Endothelial cell of umbilical vein (primary cell): Measurements from ENCODE around the gene DCLK1. TPM values are rescaled to one million over a fixed set of nuclear protein-coding genes. Genes with fewer than 3 reads are reported as not detected.

ENCODE experiments used
- BruUV-seq: library from RNA; stranded (reverse); fragments of 400-500 nt; replicated peaks from 2 replicates; lab custom pipeline; 2021; lab: Mats Ljungman, UMichigan
- CTCF ChIA-PET: fragments of 300-600, 350-600 bp; sonication (Branson Sonifier 250); formaldehyde crosslinking; loops from one replicate; lab custom pipeline; 2021; ENCODE audit warnings: antibody characterized with exemption, inconsistent platforms; lab: Charles Lee
- POLR2A ChIA-PET: fragments of 300-600, 350-600 bp; sonication (Branson Sonifier 250); formaldehyde crosslinking; loops from one replicate; lab custom pipeline; 2021; ENCODE audit warnings: antibody characterized with exemption, inconsistent platforms; lab: Charles Lee
- DNase-seq: peaks from one replicate; pipeline ENCODE4 v3.0.0-alpha.2; 2011; ENCODE audit warnings: low read depth, low spot score
- FAIRE-seq: peaks from 2 replicates; lab custom pipeline; 2011; peaks lifted over from hg19 to GRCh38; lab: Jason Lieb, UNC
- H2AFZ ChIP-seq: 2 replicates; pipeline ENCODE4 v1.6.0; 2012; ENCODE audit warnings: low read depth, low read length, control low read depth, inconsistent platforms
- H3K27ac ChIP-seq: 2 replicates; pipeline ENCODE4 v1.5.1; 2011; ENCODE audit warnings: low read depth, mild to moderate bottlenecking, control low read depth, low read length, moderate library complexity; ENCODE audit not compliant: insufficient read depth
- H3K27me3 ChIP-seq, 2 experiments: 2 replicates each; pipeline versions ENCODE4 v1.6.0 to v1.6.1; 2011; ENCODE audit warnings: low read length in 2 of 2, mixed read lengths in 1 of 2; ENCODE audit not compliant: control insufficient read depth in 2 of 2, insufficient read depth in 2 of 2
- H3K36me3 ChIP-seq, 2 experiments: 2 replicates in 1 of 2; 3 replicates in 1 of 2; pipeline ENCODE4 v1.5.1; 2011; ENCODE audit warnings: low read length in 2 of 2, mild to moderate bottlenecking in 1 of 2, moderate library complexity in 1 of 2; ENCODE audit not compliant: control insufficient read depth in 2 of 2, insufficient read depth in 2 of 2; ENCODE audit errors: extremely low read depth in 1 of 2
- H3K4me1 ChIP-seq: 3 replicates; pipeline ENCODE4 v1.5.1; 2011; ENCODE audit warnings: mild to moderate bottlenecking, low read length; ENCODE audit not compliant: control insufficient read depth, insufficient read depth; ENCODE audit errors: extremely low read depth
- H3K4me2 ChIP-seq: 2 replicates; pipeline ENCODE4 v1.6.1; 2011; ENCODE audit warnings: low read length, control low read depth, mixed read lengths; ENCODE audit not compliant: insufficient read depth
- H3K4me3 ChIP-seq, 3 experiments: fragments of 200-600 bp in 1 of 3; sonication (generic), shearing (Covaris generic) in 1 of 3; replicated peaks in 1 of 3; 2 replicates each; pipeline ENCODE4 v1.5.1; 2011 to 2016; ENCODE audit warnings: control low read depth in 3 of 3, low read length in 3 of 3, mild to moderate bottlenecking in 2 of 3, inconsistent platforms in 1 of 3, low read depth in 1 of 3, moderate library complexity in 1 of 3; ENCODE audit not compliant: insufficient read depth in 1 of 3
- H3K79me2 ChIP-seq: 2 replicates; pipeline ENCODE4 v1.6.0; 2012; ENCODE audit warnings: low read length, inconsistent platforms; ENCODE audit not compliant: control insufficient read depth, insufficient read depth
- H3K9ac ChIP-seq: replicated peaks from 2 replicates; pipeline ENCODE3; 2011; ENCODE audit warnings: low read length, control low read depth; ENCODE audit not compliant: insufficient read depth; ENCODE audit errors: extremely low read depth
- H3K9me1 ChIP-seq: replicated peaks from 3 replicates; pipeline ENCODE4 v1.6.0; 2011; ENCODE audit warnings: mild to moderate bottlenecking, low read length; ENCODE audit not compliant: control insufficient read depth, insufficient read depth; ENCODE audit errors: extremely low read depth
- H3K9me3 ChIP-seq: replicated peaks from 2 replicates; pipeline ENCODE4 v1.5.1; 2012; ENCODE audit warnings: low read length, inconsistent platforms; ENCODE audit not compliant: control insufficient read depth, insufficient read depth
- H4K20me1 ChIP-seq: replicated peaks from 2 replicates; pipeline ENCODE3; 2011; ENCODE audit warnings: mild to moderate bottlenecking, low read length; ENCODE audit not compliant: control insufficient read depth, insufficient read depth; ENCODE audit errors: extremely low read depth
- EZH2 ChIP-seq: IDR thresholded peaks from 2 replicates; pipeline ENCODE4 v1.6.1; 2012; ENCODE audit warnings: borderline replicate concordance, low read depth, mild to moderate bottlenecking, moderate library complexity, low read length, inconsistent platforms; ENCODE audit not compliant: severe bottlenecking
- FOS ChIP-seq: IDR thresholded peaks from 2 replicates; pipeline ENCODE4 v1.6.1; 2011; ENCODE audit warnings: mild to moderate bottlenecking, low read length, moderate library complexity, borderline replicate concordance; ENCODE audit not compliant: insufficient read depth
- GATA2 ChIP-seq: IDR thresholded peaks from 2 replicates; pipeline ENCODE4 v1.7.0; 2011; ENCODE audit warnings: low read depth, mild to moderate bottlenecking, moderate library complexity, mixed read lengths, low read length; ENCODE audit not compliant: insufficient read length, insufficient read depth
- JUN ChIP-seq: IDR thresholded peaks from 2 replicates; pipeline ENCODE4 v1.6.1; 2011; ENCODE audit warnings: borderline replicate concordance, low read depth; ENCODE audit not compliant: insufficient read length, insufficient read depth
- MYC ChIP-seq: IDR thresholded peaks from one replicate; pipeline ENCODE4 v1.6.1; 2011; ENCODE audit warnings: mild to moderate bottlenecking, low read depth, low read length
- POLR2A ChIP-seq: IDR thresholded peaks from 2 replicates; pipeline ENCODE4 v1.6.1; 2012; ENCODE audit warnings: low read depth, mild to moderate bottlenecking, control low read depth, low read length
- POLR2AphosphoS5 ChIP-seq: IDR thresholded peaks from 2 replicates; pipeline ENCODE4 v1.6.1; 2012; ENCODE audit warnings: low read depth, mild to moderate bottlenecking, control low read depth, low read length, moderate library complexity; ENCODE audit not compliant: insufficient read depth
- dilution Hi-C: fragments of 300-500 bp; cut with MboI; formaldehyde crosslinking; loops from one replicate; pipeline ENCODE4 v1.15.0; 2019; ENCODE audit warnings: low sequenced_read_pairs; ENCODE audit not compliant: extremely low pct_ligation_motif_present
- intact Hi-C: fragments of 100-400 bp; cut with micrococcal nuclease; formaldehyde crosslinking; loops from one replicate; pipeline ENCODE4 v1.10.0; 2022
- polyA plus RNA-seq, 4 experiments: library from polyadenylated mRNA; depleted of rRNA in 3 of 4; stranded (reverse) in 3 of 4; unstranded in 1 of 4; fragments of >200 nt; gene quantifications; 2 replicates each; pipeline versions ENCODE4 v1.2.1 to v1.2.3, GENCODE V29; 2011 to 2012; ENCODE audit warnings: missing spikeins in 1 of 4
- total RNA-seq: library from RNA; stranded (reverse); gene quantifications from 2 replicates; pipeline ENCODE4 v1.2.3, GENCODE V29; 2021
- TF ChIP-seq, protein P1 (sequence below), 2 donors: IDR thresholded peaks; 1 replicate in 1 of 2; 2 replicates in 1 of 2; pipeline ENCODE4 v1.5.1; 2011; ENCODE audit warnings: low read length in 2 of 2, mild to moderate bottlenecking in 2 of 2, moderate library complexity in 2 of 2, control low read depth in 1 of 2, inconsistent platforms in 1 of 2, low read depth in 1 of 2; ENCODE audit not compliant: insufficient read depth in 1 of 2; ENCODE audit errors: extremely low read depth in 1 of 2
- TF ChIP-seq, protein P2 (sequence below): IDR thresholded peaks from 2 replicates; pipeline ENCODE4 v1.6.1; 2011; ENCODE audit not compliant: insufficient read depth, insufficient read length

DCLK1 gene
- total and polyA plus RNA-seq, 2 donors (not counting 3 experiments of a cell fraction or from before 2014, with no cell fraction given), result 0.28 to 3.9 TPM

DNA sequence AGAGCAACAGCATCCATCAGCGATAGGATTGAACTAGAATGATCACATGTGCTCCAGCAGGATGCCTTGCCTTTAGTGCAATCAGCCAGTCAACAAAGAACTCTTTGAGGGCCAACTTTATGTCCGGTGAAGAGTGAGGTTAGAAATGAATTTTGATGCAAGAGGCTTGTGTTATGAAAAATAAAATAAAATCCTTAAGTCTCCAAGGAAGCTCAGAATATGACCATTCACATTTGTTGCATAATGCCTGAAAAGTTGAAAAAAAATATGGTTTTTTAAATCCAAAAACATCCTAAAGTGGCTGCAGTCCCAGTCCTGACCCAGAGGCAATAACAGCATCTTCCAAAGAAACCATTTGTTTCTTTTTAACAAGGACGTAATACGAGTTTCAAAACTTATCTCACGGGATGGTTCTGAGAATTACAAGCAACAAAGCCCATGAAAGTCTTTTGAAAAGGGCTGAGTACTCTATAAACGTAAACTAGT is 61.3 kb downstream of the DCLK1 start:
- no peaks in the 10 kb centered on the region for H4K20me1 ChIP-seq
- no peak overlapping the region for H3K27ac ChIP-seq
- TF ChIP-seq, protein P1, sequence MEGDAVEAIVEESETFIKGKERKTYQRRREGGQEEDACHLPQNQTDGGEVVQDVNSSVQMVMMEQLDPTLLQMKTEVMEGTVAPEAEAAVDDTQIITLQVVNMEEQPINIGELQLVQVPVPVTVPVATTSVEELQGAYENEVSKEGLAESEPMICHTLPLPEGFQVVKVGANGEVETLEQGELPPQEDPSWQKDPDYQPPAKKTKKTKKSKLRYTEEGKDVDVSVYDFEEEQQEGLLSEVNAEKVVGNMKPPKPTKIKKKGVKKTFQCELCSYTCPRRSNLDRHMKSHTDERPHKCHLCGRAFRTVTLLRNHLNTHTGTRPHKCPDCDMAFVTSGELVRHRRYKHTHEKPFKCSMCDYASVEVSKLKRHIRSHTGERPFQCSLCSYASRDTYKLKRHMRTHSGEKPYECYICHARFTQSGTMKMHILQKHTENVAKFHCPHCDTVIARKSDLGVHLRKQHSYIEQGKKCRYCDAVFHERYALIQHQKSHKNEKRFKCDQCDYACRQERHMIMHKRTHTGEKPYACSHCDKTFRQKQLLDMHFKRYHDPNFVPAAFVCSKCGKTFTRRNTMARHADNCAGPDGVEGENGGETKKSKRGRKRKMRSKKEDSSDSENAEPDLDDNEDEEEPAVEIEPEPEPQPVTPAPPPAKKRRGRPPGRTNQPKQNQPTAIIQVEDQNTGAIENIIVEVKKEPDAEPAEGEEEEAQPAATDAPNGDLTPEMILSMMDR (IDR thresholded peaks at IDR 0.05; ENCODE audit: extremely low read depth in 1 of 2, insufficient read depth in 1 of 2, low read depth in 1 of 2, low read length in 2 of 2), result no peak
- no peak for TF ChIP-seq POLR2AphosphoS5
- TF ChIP-seq GATA2, result no peak
- FAIRE-seq, result no peak
- no peak overlapping the region for H3K4me2 ChIP-seq
- intact Hi-C loops (no loop called here), dilution Hi-C loops (no loop called here)
- no peak for DNase-seq
- H3K9ac ChIP-seq, result no peak overlapping the region
- POLR2A ChIA-PET, result no interaction called here
- no peak overlapping the region for H3K4me3 ChIP-seq
- H3K9me3 ChIP-seq, result no peaks in the 10 kb centered on the region
- BruUV-seq, result no TSS peak
- H2AFZ ChIP-seq, result no peak overlapping the region
- CTCF ChIA-PET, result no interaction called here
- H3K79me2 ChIP-seq, result no peaks in the 10 kb centered on the region
- H3K27me3 ChIP-seq, result no peaks in the 10 kb centered on the region
- no peaks in the 10 kb centered on the region for H3K36me3 ChIP-seq
- H3K9me1 ChIP-seq, result no peaks in the 10 kb centered on the region
- no peaks in the 10 kb centered on the region for H3K4me1 ChIP-seq

DNA sequence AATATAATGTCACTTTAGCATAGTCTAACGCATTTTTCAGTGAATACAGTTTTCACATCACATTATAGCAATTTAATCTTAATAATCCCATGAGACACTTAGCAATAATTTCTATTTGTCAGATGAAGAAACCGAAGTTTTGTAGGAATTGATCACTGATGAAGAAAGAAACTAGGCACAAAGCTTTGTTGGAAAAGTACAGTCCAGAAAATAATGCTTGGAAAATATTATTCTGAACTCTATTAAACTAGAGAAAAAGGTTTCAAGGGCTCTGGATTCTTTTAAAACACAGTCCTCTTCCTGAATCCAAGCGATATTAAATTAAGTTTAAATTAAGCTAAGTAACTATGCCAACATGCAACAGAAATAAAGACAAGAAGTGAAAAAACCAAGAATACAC is 62.2 kb downstream of the DCLK1 start:
- ChIA-PET CTCF (no interaction called here), POLR2A (no interaction called here)
- BruUV-seq, result no TSS peak
- H3K4me3 ChIP-seq, result no peak overlapping the region
- H3K9me1 ChIP-seq, result no peaks in the 10 kb centered on the region
- H3K79me2 ChIP-seq, result no peaks in the 10 kb centered on the region
- no peaks in the 10 kb centered on the region for H3K9me3 ChIP-seq
- H4K20me1 ChIP-seq, result no peaks in the 10 kb centered on the region
- DNase-seq (no peak), FAIRE-seq (no peak)
- H3K9ac ChIP-seq, result no peak overlapping the region
- H3K4me2 ChIP-seq, result no peak overlapping the region
- no peak overlapping the region for H2AFZ ChIP-seq
- dilution Hi-C loops, result no loop called here
- intact Hi-C loops, result no loop called here
- TF ChIP-seq, protein P2, sequence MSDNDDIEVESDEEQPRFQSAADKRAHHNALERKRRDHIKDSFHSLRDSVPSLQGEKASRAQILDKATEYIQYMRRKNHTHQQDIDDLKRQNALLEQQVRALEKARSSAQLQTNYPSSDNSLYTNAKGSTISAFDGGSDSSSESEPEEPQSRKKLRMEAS, result no peak
- no peak for TF ChIP-seq JUN
- TF ChIP-seq MYC, result no peak
- TF ChIP-seq EZH2, result no peak
- no peak for TF ChIP-seq GATA2
- TF ChIP-seq, protein P1 (IDR thresholded peaks at IDR 0.05; ENCODE audit: extremely low read depth in 1 of 2, insufficient read depth in 1 of 2, low read depth in 1 of 2, low read length in 2 of 2), result no peak
- no peak for TF ChIP-seq POLR2AphosphoS5
- no peak for TF ChIP-seq POLR2A
- no peak for TF ChIP-seq FOS
- H3K4me1 ChIP-seq, result no peaks in the 10 kb centered on the region
- no peak overlapping the region for H3K27ac ChIP-seq
- no peaks in the 10 kb centered on the region for H3K36me3 ChIP-seq
- no peaks in the 10 kb centered on the region for H3K27me3 ChIP-seq
